Trophoblast cell (in vitro differentiated cells and primary cell): ENCODE results near the gene ALKBH5.
A peak's percentile ranks its signal among the peaks of the same experiment; 100 is the strongest.

Experiments used
- DNase-seq, 2 donors: peaks; one replicate each; pipeline ENCODE4 v3.0.0-alpha.2; 2016
- H2AFZ ChIP-seq: 2 replicates; pipeline ENCODE4 v1.6.1; 2013; ENCODE audit warnings: low read length, moderate library complexity, mild to moderate bottlenecking; ENCODE audit not compliant: insufficient read depth, poor library complexity
- H2AK5ac ChIP-seq: 2 replicates; pipeline ENCODE4 v1.6.1; 2013; ENCODE audit warnings: mild to moderate bottlenecking, low read length
- H2BK120ac ChIP-seq: 2 replicates; pipeline ENCODE4 v1.6.1; 2013; ENCODE audit warnings: low read length, mild to moderate bottlenecking, moderate library complexity; ENCODE audit not compliant: insufficient read depth, poor library complexity
- H2BK12ac ChIP-seq: 2 replicates; pipeline ENCODE4 v1.6.1; 2013; ENCODE audit warnings: mild to moderate bottlenecking, low read length, moderate library complexity
- H2BK5ac ChIP-seq: 2 replicates; pipeline ENCODE4 v1.6.1; 2013; ENCODE audit warnings: low read length, low read depth, moderate library complexity, mild to moderate bottlenecking; ENCODE audit not compliant: poor library complexity
- H3K14ac ChIP-seq: 2 replicates; pipeline ENCODE4 v1.6.1; 2013; ENCODE audit warnings: mild to moderate bottlenecking, low read length
- H3K18ac ChIP-seq: 2 replicates; pipeline ENCODE4 v1.6.1; 2013; ENCODE audit warnings: mild to moderate bottlenecking, low read length
- H3K23ac ChIP-seq: 2 replicates; pipeline ENCODE4 v1.6.1; 2013; ENCODE audit warnings: low read length
- H3K27ac ChIP-seq: 2 replicates; pipeline ENCODE4 v1.5.1; 2013; ENCODE audit warnings: low read depth, mild to moderate bottlenecking, inconsistent platforms, low read length, moderate library complexity
- H3K27me3 ChIP-seq: 2 replicates; pipeline ENCODE4 v1.6.1; 2013; ENCODE audit warnings: inconsistent platforms, mild to moderate bottlenecking, low read length, moderate library complexity; ENCODE audit not compliant: insufficient read depth
- H3K36me3 ChIP-seq, 2 experiments: 1 replicate in 1 of 2; 2 replicates in 1 of 2; pipeline ENCODE4 v1.6.1; 2013; ENCODE audit warnings: low read length in 2 of 2, mild to moderate bottlenecking in 2 of 2, moderate library complexity in 1 of 2; ENCODE audit not compliant: insufficient read depth in 2 of 2, control insufficient read depth in 1 of 2
- H3K4ac ChIP-seq: 2 replicates; pipeline ENCODE4 v1.6.1; 2013; ENCODE audit warnings: low read depth, mild to moderate bottlenecking, low read length, moderate library complexity
- H3K4me1 ChIP-seq, 2 experiments: 1 replicate in 1 of 2; 2 replicates in 1 of 2; pipeline ENCODE4 v1.6.1; 2013; ENCODE audit warnings: low read length in 2 of 2, mild to moderate bottlenecking in 2 of 2, moderate library complexity in 1 of 2; ENCODE audit not compliant: insufficient read depth in 2 of 2, control insufficient read depth in 1 of 2
- H3K4me2 ChIP-seq: 2 replicates; pipeline ENCODE4 v1.6.1; 2013; ENCODE audit warnings: inconsistent platforms, mild to moderate bottlenecking, low read length, moderate library complexity
- H3K4me3 ChIP-seq: 2 replicates; pipeline ENCODE4 v1.5.1; 2013; ENCODE audit warnings: mild to moderate bottlenecking, low read depth, low read length, inconsistent platforms
- H3K79me1 ChIP-seq: one replicate; pipeline ENCODE4 v1.6.1; 2013; ENCODE audit warnings: low read length
- H3K79me2 ChIP-seq: 2 replicates; pipeline ENCODE4 v1.6.1; 2013; ENCODE audit warnings: low read length, mild to moderate bottlenecking; ENCODE audit not compliant: control insufficient read depth, insufficient read depth, poor library complexity
- H3K9ac ChIP-seq: 2 replicates; pipeline ENCODE4 v1.6.1; 2013; ENCODE audit warnings: mild to moderate bottlenecking, low read length
- H3K9me3 ChIP-seq: 2 replicates; pipeline ENCODE4 v1.6.1; 2013; ENCODE audit warnings: low read depth, mild to moderate bottlenecking, control low read depth, inconsistent platforms, low read length; ENCODE audit not compliant: insufficient read depth
- H4K12ac ChIP-seq: 2 replicates; pipeline ENCODE4 v1.6.1; 2013; ENCODE audit warnings: low read depth, mild to moderate bottlenecking, low read length, moderate library complexity
- H4K8ac ChIP-seq: 2 replicates; pipeline ENCODE4 v1.6.1; 2013; ENCODE audit warnings: low read depth, mild to moderate bottlenecking, low read length, moderate library complexity
- H4K91ac ChIP-seq: one replicate; pipeline ENCODE4 v1.6.1; 2013; ENCODE audit warnings: low read depth, mild to moderate bottlenecking, low read length, moderate library complexity
- WGBS: extraction: QIAGEN DNeasy Blood & Tissue Kit; methylation state at CpG from one replicate; pipeline ENCODE4 v1.1.7; 2013; ENCODE audit warnings: missing lambda C conversion rate; ENCODE audit not compliant: insufficient read length, insufficient coverage; ENCODE audit errors: extremely low coverage; 5-methylcytosine and 5-hydroxymethylcytosine counted together

ALKBH5 gene

GRCh38 chr17:18248300-18248731 is 64.7 kb downstream of the ALKBH5 start:
- Histone ChIP-seq H4K91ac (no peak overlapping the region), H2BK12ac (no peak overlapping the region), H3K79me1 (no peaks in the 10 kb centered on the region), H3K79me2 (no peaks in the 10 kb centered on the region), H2BK5ac (no peak overlapping the region), H3K4me1 (no peaks in the 10 kb centered on the region), H3K9ac (no peak overlapping the region), H2AFZ (no peak overlapping the region), H2BK120ac (no peak overlapping the region), H3K4me3 (no peak overlapping the region), H3K23ac (no peak overlapping the region), H3K14ac (no peak overlapping the region), H3K4me2 (no peak overlapping the region), H3K9me3 (no peaks in the 10 kb centered on the region), H3K36me3 (peaks cover 84 to 85% of the 10 kb centered on the region in 2 experiments), H3K27me3 (no peaks in the 10 kb centered on the region), H4K12ac (no peak overlapping the region), H2AK5ac (no peak overlapping the region), H3K27ac (no peak overlapping the region), H4K8ac (no peak overlapping the region), H3K18ac (no peak overlapping the region), H3K4ac (no peak overlapping the region)
- DNase-seq = peak; percentile 45 to 83
- WGBS = no CpG with 5 or more reads among the region's 9 CpGs

- H3K27ac ChIP-seq = no peak overlapping the region
- no peak overlapping the region for H2BK12ac ChIP-seq
- no peaks in the 10 kb centered on the region for H3K27me3 ChIP-seq
- no peak overlapping the region for H2BK5ac ChIP-seq
- no peaks in the 10 kb centered on the region for H3K79me1 ChIP-seq
- H3K4ac ChIP-seq = no peak overlapping the region
- no peak overlapping the region for H4K12ac ChIP-seq
- H4K8ac ChIP-seq = no peak overlapping the region
- no peak overlapping the region for H2AFZ ChIP-seq
- no peaks in the 10 kb centered on the region for H3K79me2 ChIP-seq
- no peak overlapping the region for H3K4me3 ChIP-seq
- H4K91ac ChIP-seq = no peak overlapping the region
- no CpG with 5 or more reads among the region's 7 CpGs for WGBS
- H2AK5ac ChIP-seq = no peak overlapping the region
- no peak overlapping the region for H3K14ac ChIP-seq
- no peak for DNase-seq
- no peaks in the 10 kb centered on the region for H3K4me1 ChIP-seq
- no peak overlapping the region for H3K18ac ChIP-seq
- no peak overlapping the region for H2BK120ac ChIP-seq
- no peak overlapping the region for H3K4me2 ChIP-seq
- H3K23ac ChIP-seq = no peak overlapping the region
- H3K36me3 ChIP-seq = peaks cover 84 to 85% of the 10 kb centered on the region in 2 experiments
- no peaks in the 10 kb centered on the region for H3K9me3 ChIP-seq
- no peak overlapping the region for H3K9ac ChIP-seq
Observed at GRCh38 chr17:18248811-18249210, 65.2 kb downstream of the ALKBH5 start.

GRCh38 chr17:18250259-18250658 is 66.6 kb downstream of the ALKBH5 start:
- H3K14ac ChIP-seq = no peak overlapping the region
- no peak overlapping the region for H2BK12ac ChIP-seq
- H3K79me1 ChIP-seq = no peaks in the 10 kb centered on the region
- no peaks in the 10 kb centered on the region for H3K27me3 ChIP-seq
- H2AK5ac ChIP-seq = no peak overlapping the region
- H3K4ac ChIP-seq = no peak overlapping the region
- H3K4me2 ChIP-seq = no peak overlapping the region
- no peak overlapping the region for H2BK120ac ChIP-seq
- no peak overlapping the region for H4K12ac ChIP-seq
- H4K91ac ChIP-seq = no peak overlapping the region
- no peak overlapping the region for H4K8ac ChIP-seq
- no peak overlapping the region for H3K9ac ChIP-seq
- no peak overlapping the region for H3K18ac ChIP-seq
- no peaks in the 10 kb centered on the region for H3K4me1 ChIP-seq
- peaks cover 91% of the 10 kb centered on the region in 2 experiments for H3K36me3 ChIP-seq
- no peak overlapping the region for H3K4me3 ChIP-seq
- H2BK5ac ChIP-seq = no peak overlapping the region
- WGBS = no CpG with 5 or more reads among the region's 9 CpGs
- H3K9me3 ChIP-seq = no peaks in the 10 kb centered on the region
- peak; percentile 12 to 54 for DNase-seq
- H3K79me2 ChIP-seq = no peaks in the 10 kb centered on the region
- H2AFZ ChIP-seq = no peak overlapping the region
- no peak overlapping the region for H3K27ac ChIP-seq
- no peak overlapping the region for H3K23ac ChIP-seq

- no peaks in the 10 kb centered on the region for H3K79me2 ChIP-seq
- no peak overlapping the region for H3K14ac ChIP-seq
- no peak for DNase-seq
- no peak overlapping the region for H2BK120ac ChIP-seq
- no peak overlapping the region for H2BK12ac ChIP-seq
- no peak overlapping the region for H2AK5ac ChIP-seq
- no peak overlapping the region for H3K9ac ChIP-seq
- H2AFZ ChIP-seq = no peak overlapping the region
- H3K79me1 ChIP-seq = no peaks in the 10 kb centered on the region
- H4K8ac ChIP-seq = no peak overlapping the region
- no peak overlapping the region for H2BK5ac ChIP-seq
- no peaks in the 10 kb centered on the region for H3K27me3 ChIP-seq
- H3K9me3 ChIP-seq = no peaks in the 10 kb centered on the region
- H3K4me1 ChIP-seq = no peaks in the 10 kb centered on the region
- no peak overlapping the region for H3K27ac ChIP-seq
- H3K36me3 ChIP-seq = peaks cover 90% of the 10 kb centered on the region in 2 experiments
- no peak overlapping the region for H3K18ac ChIP-seq
- no peak overlapping the region for H3K4ac ChIP-seq
- no peak overlapping the region for H4K91ac ChIP-seq
- H3K23ac ChIP-seq = no peak overlapping the region
- no peak overlapping the region for H3K4me3 ChIP-seq
- no peak overlapping the region for H4K12ac ChIP-seq
- WGBS = no CpG with 5 or more reads among the region's 14 CpGs
- H3K4me2 ChIP-seq = no peak overlapping the region
Observed at GRCh38 chr17:18250708-18251107, 67.1 kb downstream of the ALKBH5 start.
